ENCODE results near the gene HAT1. TPM values are rescaled to one million over a fixed set of nuclear protein-coding genes. Genes with fewer than 3 reads are reported as not detected.

Gene HAT1
- total RNA-seq, 4 donors from 2014 or later: 34.0 to 68.7 (median 50.4) TPM

DNA sequence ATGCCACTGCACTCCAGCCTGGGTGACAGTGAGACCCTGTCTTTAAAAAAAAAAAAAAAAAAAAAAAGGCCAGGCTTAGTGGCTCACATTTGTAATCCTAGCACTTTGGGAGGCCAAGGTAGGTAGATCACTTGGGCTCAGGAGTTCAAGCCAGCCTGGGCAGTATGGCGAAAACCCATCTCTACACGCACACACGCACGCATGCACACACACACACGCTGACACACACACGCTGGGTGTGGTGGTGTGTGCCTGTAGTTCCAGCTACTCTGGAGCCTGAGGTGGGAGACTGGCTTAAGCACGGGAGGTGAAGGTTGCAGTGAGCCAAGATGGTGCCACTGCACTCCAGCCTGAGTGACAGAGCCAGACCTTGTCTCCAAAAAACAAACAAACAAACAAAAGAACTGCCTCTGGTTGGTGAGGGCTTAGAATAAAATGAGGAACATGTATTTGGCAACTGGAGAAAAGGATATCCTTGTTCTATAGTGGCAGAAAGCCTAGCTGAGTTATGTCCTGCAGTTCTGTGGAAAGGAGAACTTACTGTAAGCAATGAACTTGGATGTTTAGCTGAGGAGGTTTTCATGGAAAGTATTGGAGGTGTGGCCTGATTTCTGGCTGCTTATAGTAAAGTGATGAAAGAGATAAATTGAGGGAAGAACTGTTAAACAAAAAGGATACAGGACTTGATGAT lies 34.0 kb downstream of the HAT1 start:
- no peak overlapping the region for H3K27ac ChIP-seq
- TF ChIP-seq, protein P1, sequence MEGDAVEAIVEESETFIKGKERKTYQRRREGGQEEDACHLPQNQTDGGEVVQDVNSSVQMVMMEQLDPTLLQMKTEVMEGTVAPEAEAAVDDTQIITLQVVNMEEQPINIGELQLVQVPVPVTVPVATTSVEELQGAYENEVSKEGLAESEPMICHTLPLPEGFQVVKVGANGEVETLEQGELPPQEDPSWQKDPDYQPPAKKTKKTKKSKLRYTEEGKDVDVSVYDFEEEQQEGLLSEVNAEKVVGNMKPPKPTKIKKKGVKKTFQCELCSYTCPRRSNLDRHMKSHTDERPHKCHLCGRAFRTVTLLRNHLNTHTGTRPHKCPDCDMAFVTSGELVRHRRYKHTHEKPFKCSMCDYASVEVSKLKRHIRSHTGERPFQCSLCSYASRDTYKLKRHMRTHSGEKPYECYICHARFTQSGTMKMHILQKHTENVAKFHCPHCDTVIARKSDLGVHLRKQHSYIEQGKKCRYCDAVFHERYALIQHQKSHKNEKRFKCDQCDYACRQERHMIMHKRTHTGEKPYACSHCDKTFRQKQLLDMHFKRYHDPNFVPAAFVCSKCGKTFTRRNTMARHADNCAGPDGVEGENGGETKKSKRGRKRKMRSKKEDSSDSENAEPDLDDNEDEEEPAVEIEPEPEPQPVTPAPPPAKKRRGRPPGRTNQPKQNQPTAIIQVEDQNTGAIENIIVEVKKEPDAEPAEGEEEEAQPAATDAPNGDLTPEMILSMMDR (IDR thresholded peaks at IDR 0.05): no peak
- no peak for TF ChIP-seq POLR2A (IDR thresholded peaks at IDR 0.05)
- H3K4me1 ChIP-seq: no peaks in the 10 kb centered on the region
- H3K36me3 ChIP-seq: no peaks in the 10 kb centered on the region
- DNase-seq: no peak
- no peaks in the 10 kb centered on the region for H3K27me3 ChIP-seq
- intact Hi-C loops (cut with DNase I): no loop called here
- no peaks in the 10 kb centered on the region for H3K9me3 ChIP-seq
- H3K4me3 ChIP-seq (replicated peaks in 1 of 3): no peak overlapping the region
- 96% methylated on average over 7 of the region's 7 CpGs for WGBS, 2 donors

DNA sequence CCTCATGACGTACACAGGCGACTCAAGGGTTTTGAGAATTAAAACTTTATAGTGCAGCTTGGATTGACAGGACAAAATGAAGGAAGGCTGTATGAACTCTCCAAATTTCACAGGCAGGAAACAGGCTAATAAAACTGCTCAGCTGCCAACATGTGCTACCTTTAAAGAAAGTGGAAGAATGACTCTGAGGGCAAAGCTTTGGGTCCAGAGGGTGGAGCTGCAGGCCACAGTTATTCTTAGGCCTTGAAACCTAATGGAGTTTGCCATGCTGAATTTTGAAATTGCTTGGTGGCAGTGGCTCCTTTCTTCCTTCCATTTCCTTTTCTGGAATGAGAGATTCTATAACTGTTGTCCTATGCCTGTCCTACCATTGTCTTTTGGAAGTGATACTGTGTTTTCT lies 34.8 kb downstream of the HAT1 start:
- intact Hi-C loops (cut with DNase I): no loop called here
- Histone ChIP-seq H3K36me3 (no peaks in the 10 kb centered on the region), H3K4me1 (no peaks in the 10 kb centered on the region), H3K27ac (no peak overlapping the region), H3K9me3 (no peaks in the 10 kb centered on the region), H3K27me3 (no peaks in the 10 kb centered on the region), H3K4me3 (replicated peaks in 1 of 3) (no peak overlapping the region)
- WGBS, 2 donors: 96 to 100% methylated on average over 2 of the region's 2 CpGs
- no peak for TF ChIP-seq POLR2A (IDR thresholded peaks at IDR 0.05)
- TF ChIP-seq, protein P1 (IDR thresholded peaks at IDR 0.05): no peak
- DNase-seq: no peak

DNA sequence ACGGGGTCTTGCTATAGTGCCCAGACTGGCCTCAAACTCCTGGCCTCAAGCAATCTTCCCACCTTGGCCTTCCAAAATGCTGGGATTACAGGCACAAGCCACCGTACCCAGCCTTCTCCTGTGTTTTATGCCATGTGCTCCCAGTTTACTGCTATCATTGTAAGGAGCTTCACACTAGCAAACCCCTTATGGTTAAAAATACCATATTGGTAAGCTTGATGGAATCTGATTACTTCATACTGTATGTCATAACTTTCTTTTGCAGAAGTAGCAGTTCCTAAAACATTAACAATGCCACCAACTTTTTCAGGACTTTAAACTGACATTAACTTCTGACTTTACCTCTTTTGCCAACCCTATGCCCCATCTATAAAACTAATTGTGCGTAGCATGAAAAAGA lies 36.2 kb downstream of the HAT1 start:
- H3K4me3 ChIP-seq (replicated peaks in 1 of 3): no peak overlapping the region
- WGBS, 2 donors: 98% methylated on average over 3 of the region's 3 CpGs
- TF ChIP-seq, protein P1 (IDR thresholded peaks at IDR 0.05): no peak
- no peak for TF ChIP-seq POLR2A (IDR thresholded peaks at IDR 0.05)

DNA sequence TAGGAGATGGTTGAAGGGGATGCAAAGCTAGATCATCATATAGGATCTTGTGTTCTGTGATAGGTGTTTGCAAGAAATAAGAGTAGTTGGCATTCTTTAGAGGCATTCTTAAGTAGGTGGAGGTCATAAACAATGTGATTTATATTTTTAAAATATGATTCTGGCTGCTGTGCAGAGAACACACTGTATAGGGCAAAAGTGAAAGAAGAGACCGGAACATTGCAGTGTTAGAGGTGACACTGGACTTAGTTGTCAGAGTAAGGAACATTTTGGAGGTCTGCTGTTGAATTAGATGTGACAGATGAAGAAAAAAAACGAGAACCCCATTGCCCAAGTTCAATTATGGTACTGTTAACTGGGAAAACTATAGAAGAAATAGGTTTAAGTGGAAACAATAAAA lies 37.7 kb downstream of the HAT1 start:
- Histone ChIP-seq H3K4me3 (replicated peaks in 1 of 3) (no peak overlapping the region), H3K36me3 (no peaks in the 10 kb centered on the region), H3K27me3 (no peaks in the 10 kb centered on the region), H3K4me1 (no peaks in the 10 kb centered on the region), H3K9me3 (no peaks in the 10 kb centered on the region), H3K27ac (no peak overlapping the region)
- 85 to 93% methylated on average over 2 of the region's 2 CpGs for WGBS, 2 donors
- no peak for TF ChIP-seq POLR2A (IDR thresholded peaks at IDR 0.05)
- TF ChIP-seq, protein P1 (IDR thresholded peaks at IDR 0.05): no peak
- intact Hi-C loops (cut with DNase I): no loop called here
- no peak for DNase-seq

More for the DNA sequence above, 36.2 kb downstream of the HAT1 start:
- intact Hi-C loops (cut with DNase I): no loop called here
- DNase-seq: no peak
- Histone ChIP-seq H3K27me3 (no peaks in the 10 kb centered on the region), H3K36me3 (no peaks in the 10 kb centered on the region), H3K9me3 (no peaks in the 10 kb centered on the region), H3K4me1 (no peaks in the 10 kb centered on the region), H3K27ac (no peak overlapping the region)

DNA sequence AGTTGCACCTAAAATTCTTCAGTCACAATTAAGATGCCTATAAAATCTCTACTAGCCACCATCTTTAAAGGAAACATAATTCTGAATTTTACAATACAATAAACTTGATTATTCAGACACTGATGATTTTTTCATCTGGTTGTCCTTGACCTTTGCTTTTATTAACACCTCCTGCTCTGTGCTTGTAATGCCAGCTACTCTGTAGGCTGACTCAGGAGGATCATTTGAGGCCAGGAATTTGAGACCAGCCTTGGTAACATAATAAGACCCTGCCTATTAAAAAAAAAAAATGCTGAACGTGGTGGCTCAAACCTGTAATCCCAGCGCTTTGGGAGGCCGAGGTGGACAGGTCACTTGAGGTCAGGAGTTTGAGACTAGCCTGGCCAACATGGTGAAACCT lies 38.3 kb downstream of the HAT1 start:
- 94% methylated on average over 3 of the region's 3 CpGs for WGBS, 2 donors
- Histone ChIP-seq H3K36me3 (no peaks in the 10 kb centered on the region), H3K4me3 (replicated peaks in 1 of 3) (no peak overlapping the region), H3K4me1 (no peaks in the 10 kb centered on the region), H3K27me3 (no peaks in the 10 kb centered on the region), H3K27ac (no peak overlapping the region), H3K9me3 (no peaks in the 10 kb centered on the region)
- intact Hi-C loops (cut with DNase I): no loop called here
- no peak for DNase-seq
- TF ChIP-seq, protein P1 (IDR thresholded peaks at IDR 0.05): no peak
- TF ChIP-seq POLR2A (IDR thresholded peaks at IDR 0.05): no peak

Measured in thyroid gland (tissue), 4 donors.